PC-3 (cell line): ENCODE results near the gene STN1. TPM values are rescaled to one million over a fixed set of nuclear protein-coding genes. Genes with fewer than 3 reads are reported as not detected.

Experiments
- ATAC-seq: fragments of 200-7000 bp; cut with Tn5 transposase; 2 replicates; pipeline ENCODE4 v1.9.1; 2020; ENCODE audit warnings: mild to moderate bottlenecking, moderate library complexity
- BruUV-seq: library from RNA; stranded (reverse); fragments of 400-500 nt; replicated peaks from 2 replicates; lab custom pipeline; 2021; lab: Mats Ljungman, UMichigan
- CTCF ChIA-PET: fragments of 300-600 bp; sonication (Branson Sonifier 250); formaldehyde crosslinking; loops from one replicate; lab custom pipeline; 2022; ENCODE audit warnings: antibody characterized with exemption; lab: Charles Lee
- POLR2A ChIA-PET: fragments of 300-600 bp; sonication (Branson Sonifier 250); formaldehyde crosslinking; loops from one replicate; lab custom pipeline; 2022; ENCODE audit warnings: antibody characterized with exemption; ENCODE audit not compliant: unreplicated experiment; lab: Charles Lee
- DNase-seq: peaks from one replicate; pipeline ENCODE4 v3.0.0-alpha.2; 2015
- H2AFZ ChIP-seq: fragments of 300-600 bp; sonication (generic); 2 replicates; pipeline ENCODE4 v1.6.0; 2016; ENCODE audit warnings: antibody characterized with exemption, low read length
- H3F3A ChIP-seq: fragments of 300-600 bp; sonication (generic); one replicate; pipeline ENCODE4 v1.6.0; 2017; ENCODE audit warnings: antibody characterized with exemption, low read length, control low read depth, mild to moderate bottlenecking; ENCODE audit not compliant: unreplicated experiment
- H3K27ac ChIP-seq: fragments of 300-600 bp; sonication (generic); 2 replicates; pipeline ENCODE4 v1.5.1; 2016; ENCODE audit warnings: mild to moderate bottlenecking, low read length
- H3K27me3 ChIP-seq: fragments of 300-600 bp; sonication (generic); 2 replicates; pipeline ENCODE4 v1.6.1; 2016; ENCODE audit warnings: low read length, mixed read lengths
- H3K36me3 ChIP-seq: fragments of 300-600 bp; sonication (generic); 2 replicates; pipeline ENCODE4 v1.6.1; 2016; ENCODE audit warnings: low read depth, mixed run types, low read length, mixed read lengths
- H3K4me1 ChIP-seq: fragments of 300-600 bp; sonication (generic); 2 replicates; pipeline ENCODE4 v1.5.1; 2016; ENCODE audit warnings: low read length; ENCODE audit not compliant: insufficient read depth
- H3K4me2 ChIP-seq: fragments of 300-600 bp; sonication (generic); 2 replicates; pipeline ENCODE4 v1.6.0; 2016; ENCODE audit warnings: low read length
- H3K4me3 ChIP-seq: fragments of 300-600 bp; sonication (generic); 2 replicates; pipeline ENCODE4 v1.5.1; 2016; ENCODE audit warnings: mild to moderate bottlenecking, low read length, mixed read lengths
- H3K79me2 ChIP-seq: fragments of 300-600 bp; sonication (generic); 2 replicates; pipeline ENCODE4 v1.6.1; 2017; ENCODE audit warnings: low read length, mixed read lengths
- H3K9ac ChIP-seq: fragments of 300-600 bp; sonication (generic); 2 replicates; pipeline ENCODE4 v1.6.0; 2016; ENCODE audit warnings: mild to moderate bottlenecking, low read length
- H3K9me2 ChIP-seq: fragments of 300-600 bp; sonication (generic); replicated peaks from 2 replicates; pipeline ENCODE4 v1.6.1; 2016; ENCODE audit warnings: mixed run types, low read length, mixed read lengths
- H3K9me3 ChIP-seq: fragments of 300-600 bp; sonication (generic); 2 replicates; pipeline ENCODE4 v1.6.1; 2016; ENCODE audit warnings: low read length, mixed read lengths
- H4K20me1 ChIP-seq: fragments of 300-600 bp; sonication (generic); 2 replicates; pipeline ENCODE4 v1.6.1; 2016; ENCODE audit warnings: low read length, mixed read lengths
- CTCF ChIP-seq: fragments of 300-600 bp; sonication (generic); conservative IDR thresholded peaks from 2 replicates; pipeline ENCODE4 v1.5.1; 2017; ENCODE audit warnings: antibody characterized with exemption, low read depth, mild to moderate bottlenecking, low read length
- EZH2 ChIP-seq: fragments of 300-600 bp; sonication (generic); IDR thresholded peaks from one replicate; pipeline ENCODE4 v1.6.1; 2017; ENCODE audit warnings: antibody characterized with exemption, mild to moderate bottlenecking, low read length; ENCODE audit not compliant: unreplicated experiment
- EZH2phosphoT487 ChIP-seq: fragments of 300-600 bp; sonication (generic); IDR thresholded peaks from 2 replicates; pipeline ENCODE4 v1.6.1; 2018; ENCODE audit warnings: mild to moderate bottlenecking, antibody characterized with exemption, low read length, borderline replicate concordance
- intact Hi-C: fragments of 100-400 bp; cut with micrococcal nuclease; formaldehyde crosslinking; loops from 2 replicates; pipeline ENCODE4 v1.9.0; 2023
- total RNA-seq: library from RNA; depleted of rRNA; stranded (reverse); fragments of >200 nt; gene quantifications from 2 replicates; pipeline ENCODE4 v1.2.3, GENCODE V29; 2014

Gene STN1
- total RNA-seq, 1 experiment from 2014 or later, result 33.5 TPM

- Histone ChIP-seq H3K4me2 (peak overlapping the region; percentile 93), H3K79me2 (peaks cover 4% of the 10 kb centered on the region; the same call in 1 of the 2 replicates), H3K9me3 (no peaks in the 10 kb centered on the region), H3K4me3 (peak overlapping the region; percentile 74), H3F3A (no peaks in the 10 kb centered on the region), H3K9ac (0 out of 2 replicates have a peak overlapping the region, but pooled peaks have one; percentile 47), H2AFZ (peak overlapping the region; percentile 68; the same call in 1 of the 2 replicates), H3K27me3 (no peaks in the 10 kb centered on the region), H3K36me3 (no peaks in the 10 kb centered on the region), H4K20me1 (no peaks in the 10 kb centered on the region), H3K9me2 (no peaks in the 10 kb centered on the region), H3K4me1 (peaks cover 28% of the 10 kb centered on the region), H3K27ac (no peak overlapping the region)
- CTCF ChIA-PET, result interaction anchor here (0.8 kb wide), 1 partner anchor 142 kb away, joined by 3 read pairs; no protein-coding TSS in a partner anchor
- intact Hi-C loops, result no loop called here
- TF ChIP-seq EZH2phosphoT487 (no peak), EZH2 (no peak), CTCF (no peak)
- no peak for ATAC-seq
- POLR2A ChIA-PET, result no interaction called here
- no peak for DNase-seq
- no TSS peak for BruUV-seq
Measured at GRCh38 chr10:103854265-103854685, 63.7 kb downstream of the STN1 start.

GRCh38 chr10:103853428-103854264 lies 64.3 kb downstream of the STN1 start:
- BruUV-seq, result TSS peak; percentile 25
- Histone ChIP-seq H3K27ac (no peak overlapping the region), H2AFZ (no peak overlapping the region)

GRCh38 chr10:103852856-103853255 lies 65.1 kb downstream of the STN1 start:
- no peaks in the 10 kb centered on the region for H3K36me3 ChIP-seq
- TF ChIP-seq EZH2phosphoT487, result no peak
- TF ChIP-seq EZH2, result no peak
- TF ChIP-seq CTCF, result no peak
- H3K9me2 ChIP-seq, result no peaks in the 10 kb centered on the region
- ATAC-seq (no peak), DNase-seq (no peak)
- no peaks in the 10 kb centered on the region for H3F3A ChIP-seq
- ChIA-PET CTCF (no interaction called here), POLR2A (no interaction called here)
- no peaks in the 10 kb centered on the region for H4K20me1 ChIP-seq
- H3K4me2 ChIP-seq, result no peak overlapping the region
- no TSS peak for BruUV-seq
- H3K27me3 ChIP-seq, result no peaks in the 10 kb centered on the region
- H2AFZ ChIP-seq, result no peak overlapping the region
- no peaks in the 10 kb centered on the region for H3K9me3 ChIP-seq
- intact Hi-C loops, result no loop called here
- H3K27ac ChIP-seq, result no peak overlapping the region
- peaks cover 7% of the 10 kb centered on the region; the same call in 1 of the 2 replicates for H3K79me2 ChIP-seq
- no peak overlapping the region for H3K9ac ChIP-seq
- peaks cover 29% of the 10 kb centered on the region for H3K4me1 ChIP-seq
- no peak overlapping the region for H3K4me3 ChIP-seq

More at GRCh38 chr10:103853428-103854264, 64.3 kb downstream of the STN1 start:
- Histone ChIP-seq H3K4me3 (peak overlapping the region; percentile 74), H3F3A (no peaks in the 10 kb centered on the region), H4K20me1 (no peaks in the 10 kb centered on the region), H3K9me3 (no peaks in the 10 kb centered on the region), H3K4me1 (peaks cover 29% of the 10 kb centered on the region), H3K4me2 (peak overlapping the region; percentile 93), H3K9ac (no peak overlapping the region), H3K27me3 (no peaks in the 10 kb centered on the region), H3K9me2 (no peaks in the 10 kb centered on the region), H3K36me3 (no peaks in the 10 kb centered on the region), H3K79me2 (peaks cover 7% of the 10 kb centered on the region; the same call in 1 of the 2 replicates)
- no peak for TF ChIP-seq EZH2phosphoT487
- no peak for DNase-seq
- ChIA-PET CTCF (no interaction called here), POLR2A (no interaction called here)
- intact Hi-C loops, result no loop called here
- no peak for ATAC-seq
